HuH-7 (cell line): ENCODE data around the gene ZNF337.
"Not testable (repeated sequence)": the region's sequence is repeated elsewhere in the genome, so short reads cannot be mapped to it uniquely, and the experiment has no call there.

Source experiments
- DNase-seq: peaks from one replicate; pipeline ENCODE4 v3.0.0; 2011; ENCODE audit warnings: low spot score

Gene ZNF337

DNA sequence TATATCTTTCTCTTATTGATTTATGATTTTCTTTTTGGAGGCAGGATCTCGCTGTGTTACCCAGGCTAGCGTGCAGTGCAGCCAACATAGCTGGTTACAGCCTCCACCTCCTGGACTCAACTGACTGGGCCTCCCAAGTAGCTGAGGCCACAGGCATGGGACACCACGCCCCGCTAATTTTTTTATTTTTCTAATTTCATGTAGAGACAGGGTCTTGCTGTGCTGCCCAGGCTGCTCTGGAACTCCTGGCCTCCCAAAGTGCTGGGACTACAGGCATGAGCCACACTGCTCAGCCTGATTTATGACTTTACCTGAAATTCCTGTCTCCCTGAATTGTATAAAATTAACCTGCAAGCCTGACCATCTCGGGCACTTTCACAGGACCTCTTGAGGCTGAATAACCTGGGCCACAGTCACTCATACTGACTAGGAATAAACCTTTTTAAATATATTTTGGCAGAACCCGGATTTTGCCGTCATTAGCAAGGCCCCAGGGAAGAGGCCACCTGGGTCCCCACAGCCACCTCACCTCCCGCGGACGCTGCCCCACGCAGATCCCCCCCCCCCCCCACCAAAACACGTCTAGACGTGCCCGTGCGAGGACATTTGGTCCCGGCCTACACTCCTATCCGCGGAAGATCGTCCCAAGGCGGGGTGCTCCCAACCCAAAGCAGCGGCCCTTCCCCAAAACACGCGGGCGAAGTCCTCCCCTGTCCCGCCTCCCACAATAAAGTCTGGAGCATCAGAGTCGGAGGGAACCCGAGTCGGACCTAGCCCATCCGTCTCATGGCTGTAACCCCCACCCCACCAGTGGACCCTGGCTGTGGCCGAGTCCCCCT is 902 bp downstream of the ZNF337 start:
- no peak for DNase-seq

- DNase-seq, result no peak
Observed at GRCh38 chr20:25692499-25692898, 4.2 kb downstream of the ZNF337 start.

- no peak for DNase-seq
Observed at GRCh38 chr20:25690427-25690826, 6.2 kb downstream of the ZNF337 start.

DNA sequence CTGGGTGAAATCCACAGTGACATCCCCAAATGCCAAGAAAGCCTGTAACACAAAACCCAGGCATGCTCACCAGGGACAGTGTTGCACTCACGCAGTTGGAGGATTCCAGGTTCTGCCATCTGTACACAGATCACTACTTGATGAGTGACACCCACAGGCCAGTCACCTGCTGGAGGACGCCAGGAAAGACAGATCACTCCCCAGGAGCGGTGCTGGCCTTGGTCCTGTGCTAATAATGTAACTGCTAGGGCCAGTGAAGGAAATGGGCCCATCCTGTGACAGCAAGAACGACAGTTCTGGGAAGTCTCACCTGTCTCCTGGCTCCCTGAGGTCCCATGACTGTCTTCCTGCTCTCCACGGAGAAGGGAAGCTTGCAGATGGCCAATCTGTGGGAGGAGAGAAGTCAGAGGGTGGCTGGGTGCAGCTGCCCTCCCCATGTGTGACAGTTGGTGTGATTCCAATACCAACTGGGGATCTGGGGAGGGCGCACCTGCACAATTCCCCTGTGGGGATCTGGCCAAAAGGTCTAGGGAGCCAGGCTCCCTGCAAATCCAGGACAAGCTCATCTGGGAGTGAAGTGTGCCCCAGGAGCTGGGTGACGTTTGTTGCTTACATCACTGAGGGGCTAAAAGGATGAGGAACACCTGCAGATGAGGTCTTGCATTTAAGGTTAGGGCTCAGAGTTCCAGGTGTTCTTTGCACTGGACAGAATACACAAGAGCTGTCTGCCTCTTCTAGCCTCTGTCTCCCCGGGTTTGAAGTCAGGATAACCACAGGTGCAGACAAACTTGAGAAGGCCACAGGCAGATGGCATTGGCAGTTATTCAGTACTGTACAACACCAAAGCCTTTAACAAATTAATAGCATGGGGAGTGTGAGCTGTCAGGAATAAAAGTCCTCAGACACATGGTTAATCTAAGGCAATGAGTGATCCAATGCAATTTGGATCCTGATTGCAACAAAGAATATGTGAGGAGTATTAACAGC is 10.3 kb downstream of the ZNF337 start:
- DNase-seq, result no peak

- DNase-seq, result no peak
Observed at GRCh38 chr20:25685276-25686080, 11.2 kb downstream of the ZNF337 start.

- not testable (repeated sequence) for DNase-seq
Observed at GRCh38 chr20:25683826-25684225, 12.8 kb downstream of the ZNF337 start.

- DNase-seq, result no peak
Observed at GRCh38 chr20:25683050-25683449, 13.6 kb downstream of the ZNF337 start.

DNA sequence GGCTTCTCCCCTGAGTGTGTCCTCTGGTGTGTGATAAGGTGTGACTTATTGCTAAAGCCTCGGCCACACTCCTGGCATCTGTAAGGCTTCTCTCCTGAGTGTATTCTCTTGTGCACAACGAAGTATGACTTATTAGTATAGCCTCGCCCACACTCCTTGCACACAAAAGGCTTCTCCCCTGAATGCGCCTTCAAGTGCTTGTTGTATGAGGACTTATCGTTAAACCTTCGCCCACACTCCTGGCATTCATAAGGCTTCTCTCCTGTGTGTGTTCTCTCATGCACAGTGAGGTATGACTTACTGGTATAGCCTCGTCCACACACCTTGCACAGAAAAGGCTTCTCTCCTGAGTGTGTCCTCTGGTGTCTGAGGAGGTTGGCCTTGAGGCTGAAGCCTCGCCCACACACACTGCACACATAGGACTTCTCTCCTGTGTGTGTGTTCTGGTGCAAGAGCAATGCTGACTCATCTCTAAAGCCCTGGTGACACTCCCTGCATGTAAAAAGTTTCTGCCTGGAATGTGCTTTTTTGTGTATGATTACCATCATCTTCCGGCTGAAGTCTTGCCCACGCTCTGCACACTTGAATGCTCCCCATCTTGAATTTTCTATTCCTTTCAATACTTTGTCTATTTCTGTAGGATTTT is 20.4 kb downstream of the ZNF337 start:
- DNase-seq, result no peak

- DNase-seq, result no peak
Observed at GRCh38 chr20:25675161-25675560, 21.5 kb downstream of the ZNF337 start.

DNA sequence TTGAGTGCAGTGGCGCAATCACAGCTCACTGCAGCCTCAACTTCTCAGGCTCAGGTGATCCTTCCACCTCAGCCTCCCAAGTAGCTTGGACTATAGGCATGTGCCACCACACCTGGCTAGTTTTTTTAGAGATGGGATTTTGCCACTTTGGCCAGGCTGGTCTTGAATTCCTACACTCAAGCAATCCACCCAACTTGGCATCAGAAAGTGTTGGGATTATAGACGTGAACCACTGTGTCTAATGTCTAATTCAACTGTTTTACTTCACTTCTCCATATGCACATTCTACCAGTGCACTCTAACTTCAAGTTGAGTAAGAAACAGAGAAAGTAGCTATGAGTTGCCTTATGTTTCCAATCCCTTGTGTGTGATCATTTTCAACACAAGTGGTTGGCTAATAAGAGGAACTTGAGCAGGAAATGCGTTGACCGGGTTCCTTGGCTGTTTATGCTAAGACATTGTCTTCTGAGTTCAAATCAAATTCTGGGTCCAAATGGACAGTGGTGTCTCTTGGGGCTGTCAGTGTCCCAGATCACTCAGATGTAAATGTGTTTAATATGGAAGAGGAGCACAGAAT is 23.9 kb downstream of the ZNF337 start:
- no peak for DNase-seq

GRCh38 chr20:25669826-25670422 is 26.7 kb downstream of the ZNF337 start:
- DNase-seq, result peak; percentile 36

- no peak for DNase-seq
Observed at GRCh38 chr20:25668446-25668845, 28.2 kb downstream of the ZNF337 start.

DNA sequence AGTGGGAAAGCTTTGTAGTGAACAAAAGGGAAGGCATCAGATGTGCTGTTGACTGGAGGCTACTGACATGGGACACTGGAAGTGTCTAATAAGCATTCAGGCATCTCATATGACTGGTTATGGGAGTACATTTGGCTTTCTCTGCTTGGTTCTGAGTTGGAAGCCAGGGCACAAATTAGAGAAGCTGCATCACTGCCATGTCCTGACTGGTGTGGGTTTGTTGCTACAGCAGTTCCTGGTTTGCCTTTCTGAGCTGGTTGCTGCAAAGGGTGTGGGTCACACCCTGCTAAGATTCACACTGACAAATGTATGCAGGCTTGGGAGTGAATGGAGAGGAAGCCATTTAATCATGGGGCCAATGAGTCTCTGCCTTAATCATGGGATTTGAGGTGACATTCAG is 36.7 kb downstream of the ZNF337 start:
- DNase-seq, result no peak

DNA sequence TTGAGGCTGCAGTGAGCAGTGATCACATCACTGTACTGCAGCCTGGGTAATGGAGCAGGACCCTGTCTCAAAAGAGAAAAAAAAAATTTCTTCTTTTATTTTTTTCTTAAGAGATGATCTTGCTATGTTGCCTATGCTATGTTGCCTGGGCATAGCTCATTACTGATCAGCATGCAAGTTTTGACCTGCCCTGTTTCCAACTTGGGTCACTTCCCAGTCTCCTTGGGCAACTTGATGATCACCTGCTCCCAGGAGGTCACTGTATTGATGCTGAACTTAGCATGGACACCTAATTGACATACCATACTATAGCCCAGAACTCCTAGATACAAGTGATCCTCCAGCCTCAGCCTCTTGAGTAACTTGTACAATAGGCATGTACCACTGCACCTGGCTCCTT is 42.2 kb downstream of the ZNF337 start:
- no peak for DNase-seq

GRCh38 chr20:25652866-25653265 is 43.8 kb downstream of the ZNF337 start:
- not testable (repeated sequence) for DNase-seq

DNA sequence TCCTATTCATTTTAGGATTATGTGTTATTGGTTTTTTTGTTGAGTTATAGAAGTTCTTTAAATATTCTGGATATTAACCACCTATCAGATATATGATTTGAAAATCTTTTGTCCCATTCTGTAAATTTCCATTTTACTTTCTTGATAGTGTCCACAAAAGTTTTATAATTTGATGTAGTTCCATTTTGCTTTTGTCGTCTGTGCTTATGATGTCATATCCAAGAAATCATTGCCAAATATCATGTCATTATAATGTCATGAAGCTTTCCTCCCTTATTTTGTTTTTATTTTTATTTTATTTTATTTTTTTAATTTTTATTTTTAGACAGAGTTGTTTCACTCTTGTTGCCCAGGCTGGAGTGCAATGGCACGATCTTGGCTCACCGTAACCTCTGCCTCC is 51.8 kb downstream of the ZNF337 start:
- DNase-seq, result no peak

- DNase-seq, result no peak
Observed at GRCh38 chr20:25643716-25644115, 52.9 kb downstream of the ZNF337 start.

DNA sequence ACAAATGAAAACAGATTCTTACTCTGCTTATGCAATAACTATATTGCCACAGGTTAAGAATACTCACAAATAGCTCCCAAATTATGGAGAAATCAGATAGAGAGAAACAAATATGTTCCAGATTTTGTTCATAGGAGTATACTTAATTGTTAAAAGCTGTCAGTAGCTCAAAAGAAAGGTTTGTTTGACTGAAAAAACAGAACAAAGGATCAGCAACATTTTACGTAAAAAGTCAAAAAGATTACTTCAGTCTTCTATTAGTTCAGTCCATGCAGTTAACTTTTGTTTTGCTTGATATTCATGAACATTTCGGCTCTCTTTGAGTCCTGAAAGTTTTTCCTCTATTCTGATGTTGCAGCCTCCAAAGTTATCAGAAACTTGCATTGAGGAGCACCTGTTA is 59.4 kb downstream of the ZNF337 start:
- DNase-seq, result no peak

- no peak for DNase-seq
Observed at GRCh38 chr20:25632940-25633790, 63.5 kb downstream of the ZNF337 start.

- DNase-seq, result not testable (repeated sequence)
Observed at GRCh38 chr20:25630615-25631014, 66.0 kb downstream of the ZNF337 start.
